Fibroblast of the aortic adventitia (primary cell): Measurements from ENCODE around the gene SLC45A3. TPM values are rescaled to one million over a fixed set of nuclear protein-coding genes. Genes with fewer than 3 reads are reported as not detected.

ENCODE experiments used
- DNase-seq: peaks from one replicate; pipeline ENCODE4 v3.0.0-alpha.2; 2010; ENCODE audit warnings: low read depth
- H3K4me3 ChIP-seq: 2 replicates; pipeline ENCODE4 v1.5.1; 2011; ENCODE audit warnings: low read depth, mild to moderate bottlenecking, control low read depth, low read length, moderate library complexity
- CTCF ChIP-seq: IDR thresholded peaks from 2 replicates; pipeline ENCODE4 v1.5.1; 2011; ENCODE audit warnings: mild to moderate bottlenecking, low read length, control low read depth, inconsistent platforms; ENCODE audit not compliant: insufficient read depth
- total RNA-seq: library from RNA; depleted of rRNA; stranded (reverse); fragments of >200 nt; gene quantifications from 2 replicates; pipeline ENCODE4 v1.2.3, GENCODE V29; 2012; ENCODE audit warnings: low replicate concordance

The SLC45A3 gene
- total RNA-seq, 1 donor, result 1.7 TPM

GRCh38 chr1:205670150-205670446, 10.2 kb downstream of the SLC45A3 start:
- DNase-seq, result no peak
- no peak overlapping the region for H3K4me3 ChIP-seq
- TF ChIP-seq CTCF, result no peak

GRCh38 chr1:205669341-205670149, 10.8 kb downstream of the SLC45A3 start:
- TF ChIP-seq CTCF, result no peak
- no peak for DNase-seq
- no peak overlapping the region for H3K4me3 ChIP-seq

GRCh38 chr1:205668951-205669340, 11.4 kb downstream of the SLC45A3 start:
- no peak for TF ChIP-seq CTCF
- no peak for DNase-seq
- H3K4me3 ChIP-seq, result no peak overlapping the region

- H3K4me3 ChIP-seq, result no peak overlapping the region
- TF ChIP-seq CTCF, result no peak
- no peak for DNase-seq
Measured at GRCh38 chr1:205667909-205668643, 12.2 kb downstream of the SLC45A3 start.

GRCh38 chr1:205666372-205667166, 13.7 kb downstream of the SLC45A3 start:
- no peak overlapping the region for H3K4me3 ChIP-seq
- no peak for DNase-seq
- no peak for TF ChIP-seq CTCF

- no peak for TF ChIP-seq CTCF
- DNase-seq, result no peak
- no peak overlapping the region for H3K4me3 ChIP-seq
Measured at GRCh38 chr1:205665201-205666045, 14.9 kb downstream of the SLC45A3 start.
